Prostate gland (tissue), 2 donors: ENCODE measurements around the gene NAT9. TPM values are rescaled to one million over a fixed set of nuclear protein-coding genes. Genes with fewer than 3 reads are reported as not detected.

Experiments
- DNase-seq: peaks from one replicate; pipeline ENCODE4 v3.0.0-alpha.2; 2019; ENCODE audit warnings: low spot score
- H3K27ac ChIP-seq, 2 donors: fragments of 200-600 bp; sonication (generic); 2 replicates each; pipeline ENCODE4 v1.5.1; 2017 to 2019
- H3K27me3 ChIP-seq: fragments of 200-600 bp; sonication (generic); replicated peaks from 2 replicates; pipeline ENCODE4 v1.5.1; 2019; ENCODE audit not compliant: insufficient read depth
- H3K36me3 ChIP-seq, 2 donors: fragments of 200-600 bp; sonication (generic); 1 replicate in 1 of 2; 2 replicates in 1 of 2; pipeline versions ENCODE4 v1.5.1 to v1.8.1; 2017 to 2019
- H3K4me1 ChIP-seq: fragments of 200-600 bp; sonication (generic); replicated peaks from 2 replicates; pipeline ENCODE4 v1.5.1; 2019
- H3K4me3 ChIP-seq, 2 donors: fragments of 200-600 bp; sonication (generic); 2 replicates each; pipeline ENCODE4 v1.5.1; 2017 to 2019
- H3K9me3 ChIP-seq: fragments of 200-600 bp; sonication (generic); 2 replicates; pipeline ENCODE4 v1.5.1; 2017
- POLR2A ChIP-seq: fragments of 450-650 bp; IDR thresholded peaks from one replicate; pipeline ENCODE4 v1.6.1; 2016; ENCODE audit warnings: antibody characterized with exemption, mild to moderate bottlenecking
- POLR2AphosphoS5 ChIP-seq: sonication (generic); formaldehyde crosslinking; IDR thresholded peaks from one replicate; pipeline ENCODE4 v1.6.1; 2017; ENCODE audit warnings: antibody characterized with exemption
- WGBS: methylation state at CpG from one replicate; pipeline ENCODE4 v1.1.5; 2018; 5-methylcytosine and 5-hydroxymethylcytosine counted together
- intact Hi-C: fragments of 100-400 bp; cut with DNase I; formaldehyde crosslinking; loops from one replicate; pipeline ENCODE4 v1.14.2; 2022
- total RNA-seq, 2 donors: library from RNA; depleted of rRNA; stranded (reverse); fragments of >200 nt; gene quantifications; one replicate each; pipeline ENCODE4 v1.1.0, GENCODE V29; 2016
- TF ChIP-seq, protein P1 (sequence below), 4 experiments: fragments of 200-600 bp in 2 of 4; fragments of 450-650 bp in 2 of 4; sonication (generic) in 2 of 4; IDR thresholded peaks; 1 replicate in 3 of 4; 2 replicates in 1 of 4; pipeline ENCODE4 v1.5.1; 2016 to 2019; ENCODE audit warnings: antibody characterized with exemption in 4 of 4, mild to moderate bottlenecking in 2 of 4, moderate library complexity in 2 of 4

The NAT9 gene
- total RNA-seq, 2 donors from 2014 or later = 29.6 to 49.3 TPM

DNA sequence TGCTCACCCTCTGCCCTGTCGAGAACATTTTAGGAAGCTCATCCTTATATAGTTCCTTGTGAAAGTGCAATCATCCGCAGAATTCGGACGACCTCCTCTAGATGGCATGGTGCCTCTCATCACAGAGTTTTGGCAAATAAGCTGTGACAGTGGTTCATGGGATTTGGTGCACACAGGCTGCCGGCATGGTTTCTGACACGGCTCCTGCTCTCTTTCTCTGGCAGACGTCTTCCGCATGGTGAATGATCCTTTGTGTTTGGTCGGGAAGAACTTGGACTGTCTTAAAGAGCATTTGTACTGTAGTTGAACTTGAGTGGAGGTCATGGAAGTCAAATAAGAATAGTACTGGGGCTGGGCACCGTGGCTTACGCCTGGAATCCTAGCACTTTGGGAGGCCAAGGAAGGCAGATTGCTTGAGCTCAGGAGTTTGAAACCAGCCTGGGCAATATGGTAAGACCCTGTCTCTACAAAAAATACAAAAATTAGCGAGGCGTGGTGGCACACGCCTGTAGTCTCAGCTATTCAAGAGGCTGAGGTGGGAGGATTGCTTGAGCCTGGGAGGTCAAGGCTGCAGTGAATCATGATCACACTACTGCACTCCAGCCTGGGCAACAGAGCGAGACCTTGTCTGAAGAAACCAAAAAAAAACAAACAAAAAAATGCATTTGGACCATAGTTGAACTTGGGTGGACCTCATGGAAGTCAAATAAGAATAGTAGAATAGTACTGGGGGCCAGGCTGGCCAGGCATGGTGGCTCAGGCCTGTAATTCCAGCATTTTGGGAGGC is 34.7 kb upstream of the NAT9 start:
- Histone ChIP-seq H3K4me1 (no peaks in the 10 kb centered on the region), H3K36me3 (no peaks in the 10 kb centered on the region)
- intact Hi-C loops = no loop called here

DNA sequence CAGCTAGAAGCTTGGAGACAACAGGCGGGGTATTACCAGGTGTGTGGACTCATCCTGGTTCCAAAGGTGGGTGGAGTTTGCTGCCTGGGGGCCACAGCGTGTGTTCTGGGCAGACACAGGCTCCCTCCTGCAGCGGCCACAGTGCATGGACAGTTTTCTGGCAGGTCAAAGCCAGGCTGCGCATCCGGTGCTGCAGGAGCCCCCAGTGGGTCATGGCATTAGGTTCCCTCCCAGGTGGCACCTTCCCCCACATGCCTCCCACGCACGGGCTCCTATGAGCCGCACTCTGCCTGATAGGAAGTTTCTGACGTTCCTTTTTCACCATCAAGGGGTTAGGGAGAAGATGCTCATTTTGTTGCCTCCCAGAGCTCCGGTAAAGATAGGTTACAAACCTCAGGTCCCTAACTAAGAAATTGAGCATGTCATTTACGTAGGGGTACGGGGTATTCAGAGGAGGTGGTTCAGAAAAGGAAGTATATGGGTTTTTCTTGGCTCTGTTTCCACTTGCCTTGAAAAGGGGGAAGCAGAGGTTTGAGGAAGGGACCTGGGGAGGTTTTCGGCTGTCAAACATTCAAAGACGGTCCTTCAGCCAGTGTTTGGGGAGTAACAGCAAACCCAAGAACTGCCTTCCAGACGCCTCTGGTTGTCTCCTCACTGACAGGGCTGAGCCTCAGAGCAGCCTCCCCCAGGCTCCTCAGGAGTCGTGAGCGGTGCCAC is 32.7 kb upstream of the NAT9 start:
- Histone ChIP-seq H3K36me3 (no peaks in the 10 kb centered on the region), H3K27me3 (no peaks in the 10 kb centered on the region), H3K4me1 (no peaks in the 10 kb centered on the region), H3K9me3 (no peaks in the 10 kb centered on the region), H3K4me3 (no peak overlapping the region), H3K27ac (no peak overlapping the region)
- no peak for TF ChIP-seq POLR2A
- TF ChIP-seq POLR2AphosphoS5 = no peak
- TF ChIP-seq, protein P1, sequence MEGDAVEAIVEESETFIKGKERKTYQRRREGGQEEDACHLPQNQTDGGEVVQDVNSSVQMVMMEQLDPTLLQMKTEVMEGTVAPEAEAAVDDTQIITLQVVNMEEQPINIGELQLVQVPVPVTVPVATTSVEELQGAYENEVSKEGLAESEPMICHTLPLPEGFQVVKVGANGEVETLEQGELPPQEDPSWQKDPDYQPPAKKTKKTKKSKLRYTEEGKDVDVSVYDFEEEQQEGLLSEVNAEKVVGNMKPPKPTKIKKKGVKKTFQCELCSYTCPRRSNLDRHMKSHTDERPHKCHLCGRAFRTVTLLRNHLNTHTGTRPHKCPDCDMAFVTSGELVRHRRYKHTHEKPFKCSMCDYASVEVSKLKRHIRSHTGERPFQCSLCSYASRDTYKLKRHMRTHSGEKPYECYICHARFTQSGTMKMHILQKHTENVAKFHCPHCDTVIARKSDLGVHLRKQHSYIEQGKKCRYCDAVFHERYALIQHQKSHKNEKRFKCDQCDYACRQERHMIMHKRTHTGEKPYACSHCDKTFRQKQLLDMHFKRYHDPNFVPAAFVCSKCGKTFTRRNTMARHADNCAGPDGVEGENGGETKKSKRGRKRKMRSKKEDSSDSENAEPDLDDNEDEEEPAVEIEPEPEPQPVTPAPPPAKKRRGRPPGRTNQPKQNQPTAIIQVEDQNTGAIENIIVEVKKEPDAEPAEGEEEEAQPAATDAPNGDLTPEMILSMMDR (IDR thresholded peaks at IDR 0.05) = no peak
- DNase-seq = no peak
- intact Hi-C loops = no loop called here
- WGBS = 90% methylated on average over 17 of the region's 17 CpGs

More for the DNA sequence above, 34.7 kb upstream of the NAT9 start:
- Histone ChIP-seq H3K4me3 (no peak overlapping the region), H3K27ac (no peak overlapping the region), H3K27me3 (no peaks in the 10 kb centered on the region), H3K9me3 (no peaks in the 10 kb centered on the region)
- TF ChIP-seq POLR2A (no peak), POLR2AphosphoS5 (no peak)
- TF ChIP-seq, protein P1 (IDR thresholded peaks at IDR 0.05) = no peak
- 75% methylated on average over 15 of the region's 15 CpGs for WGBS
- no peak for DNase-seq

DNA sequence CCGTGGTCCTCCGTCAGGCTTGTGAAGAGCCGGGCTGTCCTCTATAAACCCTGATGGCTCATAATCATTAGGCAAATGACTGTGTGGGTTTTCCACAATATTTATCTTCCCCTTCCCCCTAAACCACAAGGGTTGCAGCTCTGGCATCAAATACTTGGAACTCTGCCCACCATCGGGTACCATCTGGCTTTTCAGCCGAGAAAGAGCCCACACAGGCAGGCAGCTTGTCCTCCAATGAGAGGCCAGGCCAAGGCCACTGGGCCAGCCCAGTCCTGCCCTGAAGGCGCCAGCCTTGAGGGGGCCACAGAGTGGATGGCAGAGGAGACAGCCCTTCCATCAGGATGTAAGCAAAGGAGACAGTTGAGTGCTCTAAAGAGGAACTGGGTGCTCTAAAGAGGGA is 31.8 kb upstream of the NAT9 start:
- Histone ChIP-seq H3K27me3 (no peaks in the 10 kb centered on the region), H3K4me1 (no peaks in the 10 kb centered on the region), H3K36me3 (no peaks in the 10 kb centered on the region), H3K9me3 (no peaks in the 10 kb centered on the region), H3K4me3 (no peak overlapping the region), H3K27ac (no peak overlapping the region)
- DNase-seq = no peak
- TF ChIP-seq POLR2AphosphoS5 (no peak), POLR2A (no peak)
- TF ChIP-seq, protein P1 (IDR thresholded peaks at IDR 0.05) = no peak
- WGBS = 62% methylated on average over 6 of the region's 6 CpGs
- intact Hi-C loops = no loop called here

DNA sequence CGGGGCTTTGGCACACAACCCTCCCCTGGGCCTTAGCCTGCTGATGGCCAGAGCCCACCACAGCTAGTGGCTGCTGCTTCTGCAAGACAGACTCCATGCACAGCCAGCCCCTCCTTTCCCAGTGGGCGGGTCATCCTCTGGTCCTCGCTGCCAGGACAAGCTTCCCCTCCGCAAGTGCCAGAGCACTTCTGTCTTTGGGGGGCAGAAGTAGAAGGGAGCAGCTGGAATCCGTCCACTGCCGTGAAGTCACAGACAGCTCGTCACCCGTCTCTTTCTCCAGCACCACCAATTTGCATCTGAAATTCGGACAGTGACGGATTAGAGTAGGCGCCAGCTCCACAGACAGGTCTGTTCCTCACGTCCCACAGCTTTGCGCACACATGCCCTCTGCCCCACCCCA is 31.3 kb upstream of the NAT9 start:
- no peak overlapping the region for H3K27ac ChIP-seq
- DNase-seq = no peak
- no peaks in the 10 kb centered on the region for H3K36me3 ChIP-seq
- no peaks in the 10 kb centered on the region for H3K4me1 ChIP-seq
- TF ChIP-seq POLR2AphosphoS5 (no peak), POLR2A (no peak)
- TF ChIP-seq, protein P1 (IDR thresholded peaks at IDR 0.05) = no peak
- intact Hi-C loops = no loop called here
- 88% methylated on average over 13 of the region's 13 CpGs for WGBS
- H3K9me3 ChIP-seq = no peaks in the 10 kb centered on the region
- H3K27me3 ChIP-seq = no peaks in the 10 kb centered on the region
- no peak overlapping the region for H3K4me3 ChIP-seq
